SW 1271 (cell line): ENCODE data around the gene MCL1.
"Not testable (repeated sequence)": the region's sequence is repeated elsewhere in the genome, so short reads cannot be mapped to it uniquely, and the experiment has no call there.

ENCODE experiments used
- DNase-seq, 2 experiments: peaks; one replicate each; lab custom pipeline; 2025; lab: John Stamatoyannopoulos, UW

Gene MCL1

DNA sequence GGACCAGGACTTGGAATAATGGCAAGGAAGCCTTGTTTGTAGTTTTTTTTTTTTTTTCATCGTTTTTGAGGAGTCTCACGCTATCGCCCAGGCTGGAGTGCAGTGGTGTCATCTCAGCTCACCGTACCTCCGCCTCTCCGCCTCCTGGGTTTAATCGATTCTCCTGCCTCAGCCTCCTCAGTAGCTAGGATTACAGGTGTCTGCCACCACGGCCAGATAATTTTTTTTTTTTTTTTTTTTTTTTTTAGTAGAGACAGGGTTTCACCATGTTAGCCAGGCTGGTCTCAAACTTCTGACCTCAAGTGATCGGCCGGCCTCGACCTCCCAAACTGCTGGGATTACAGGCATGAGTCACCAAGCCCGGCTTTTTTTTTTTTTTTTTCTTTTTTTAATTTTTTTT, 23.0 kb upstream of the MCL1 start:
- not testable (repeated sequence) for DNase-seq

GRCh38 chr1:150601540-150601939, 22.1 kb upstream of the MCL1 start:
- no peak for DNase-seq

- DNase-seq: not testable (repeated sequence)
These were observed 18.9 kb upstream of the MCL1 start for GRCh38 chr1:150598346-150598745.

- no peak for DNase-seq
These were observed 17.6 kb upstream of the MCL1 start for GRCh38 chr1:150596976-150597375.

- DNase-seq: no peak
These were observed 16.9 kb upstream of the MCL1 start for GRCh38 chr1:150596095-150596892.

- no peak for DNase-seq
These were observed 3.0 kb upstream of the MCL1 start for GRCh38 chr1:150582371-150582770.

DNA sequence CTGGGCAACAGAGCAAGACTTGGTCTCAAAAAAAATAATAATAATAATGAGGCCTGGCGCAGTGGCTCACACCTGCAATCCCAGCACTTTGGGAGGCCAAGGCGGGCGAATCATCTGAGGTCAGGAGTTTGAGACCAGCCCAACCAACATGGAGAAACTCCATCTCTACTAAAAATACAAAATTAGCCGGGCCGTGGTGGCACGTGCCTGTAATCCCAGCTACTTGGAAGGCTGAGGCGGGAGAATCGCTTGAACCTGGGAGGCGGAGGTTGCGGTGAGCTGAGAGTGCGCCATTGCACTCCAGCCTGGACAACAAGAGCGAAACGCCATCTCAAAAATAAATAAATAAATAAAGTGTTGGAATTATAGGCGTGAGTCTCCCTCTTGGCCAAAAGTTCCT, 2.6 kb upstream of the MCL1 start:
- not testable (repeated sequence) for DNase-seq

- not testable (repeated sequence) for DNase-seq
These were observed 2.0 kb upstream of the MCL1 start for GRCh38 chr1:150581437-150581836.

GRCh38 chr1:150580966-150581365, 1.6 kb upstream of the MCL1 start:
- DNase-seq: not testable (repeated sequence)

DNA sequence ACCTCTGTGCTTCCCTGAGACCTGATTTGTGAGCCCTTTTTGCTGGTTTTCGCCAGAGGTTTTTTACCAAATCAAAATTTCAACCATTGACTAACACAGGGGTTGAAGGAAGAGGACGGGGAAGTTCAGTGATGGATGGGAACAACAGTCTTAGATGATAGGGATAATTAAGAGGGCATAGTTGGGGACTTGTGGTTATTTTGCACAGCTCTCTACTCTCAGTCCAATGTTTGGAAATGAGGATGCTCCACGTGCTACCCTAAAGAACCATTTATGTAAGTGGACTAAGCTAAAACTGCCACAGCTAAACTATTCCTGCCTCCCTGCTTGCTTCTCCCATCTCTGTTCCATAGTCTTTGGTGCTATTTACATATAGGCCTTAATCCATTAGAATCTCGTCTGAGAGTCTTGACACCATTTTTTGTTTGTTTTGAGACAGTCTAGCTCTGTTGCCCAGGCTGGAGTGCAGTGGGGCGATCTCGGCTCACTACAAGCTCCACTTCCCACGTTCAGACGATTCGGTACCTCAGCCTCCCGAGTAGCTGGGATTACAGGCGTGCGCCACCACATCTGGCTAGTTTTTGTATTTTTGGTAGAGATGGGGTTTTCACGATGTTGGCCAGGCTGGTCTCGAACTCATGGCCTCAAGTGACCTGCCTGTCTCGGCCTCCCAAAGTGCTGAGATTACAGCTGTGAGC, 684 bp upstream of the MCL1 start:
- DNase-seq: no peak

GRCh38 chr1:150578272-150579109, 919 bp downstream of the MCL1 start:
- DNase-seq: peak; percentile 30 to 72

DNA sequence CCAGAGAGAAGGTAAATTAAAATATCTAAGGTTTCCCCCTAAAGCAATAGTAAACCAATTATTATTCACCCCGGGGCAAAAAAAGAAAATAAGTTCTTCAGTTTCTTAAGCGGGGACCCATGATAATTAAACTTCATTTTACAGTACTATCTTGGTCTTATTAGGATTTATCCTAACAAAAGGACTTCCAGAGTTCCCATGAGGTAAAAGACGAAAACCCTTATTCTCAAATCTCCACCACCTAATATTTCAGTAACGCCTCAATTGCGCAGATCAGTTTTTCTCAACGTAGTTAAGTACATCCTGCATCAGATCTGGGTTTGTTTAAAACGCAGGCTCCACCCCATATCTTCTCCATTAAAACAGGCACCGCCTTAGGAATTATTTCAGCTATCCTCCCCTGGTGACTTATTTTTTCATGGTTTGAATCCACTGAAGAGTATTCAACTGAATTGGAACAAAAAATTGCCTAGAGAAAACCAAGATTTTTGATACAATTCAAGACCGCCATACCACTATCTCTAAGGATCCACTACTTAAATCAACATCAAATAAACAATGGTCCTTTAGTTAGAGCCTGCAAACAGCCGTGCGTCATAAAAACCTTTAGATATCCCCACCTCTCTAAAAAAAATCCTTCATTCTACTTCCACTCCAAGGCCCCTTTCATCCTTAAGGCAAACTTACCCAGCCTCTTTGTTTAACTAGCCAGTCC, 1.7 kb downstream of the MCL1 start:
- DNase-seq: no peak

- no peak for DNase-seq
These were observed 2.4 kb downstream of the MCL1 start for GRCh38 chr1:150576794-150577556.

DNA sequence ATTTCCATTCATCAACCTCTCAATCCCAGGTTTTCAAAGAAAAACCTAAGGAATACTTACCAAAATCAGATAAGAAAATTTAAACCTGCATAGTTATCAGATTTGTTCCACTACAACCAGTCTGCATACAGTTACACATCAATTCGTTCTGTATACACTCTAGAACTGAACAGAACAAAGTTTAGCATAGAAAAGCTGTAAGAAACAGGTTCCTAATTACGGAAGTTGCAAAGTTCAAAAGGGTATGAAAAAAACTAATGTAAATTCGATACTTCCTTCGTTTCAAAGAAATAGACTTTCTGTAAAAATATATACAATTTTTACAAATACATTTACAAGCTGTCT, 3.1 kb downstream of the MCL1 start:
- no peak for DNase-seq

- DNase-seq: no peak
These were observed 3.7 kb downstream of the MCL1 start for GRCh38 chr1:150575518-150576366.

DNA sequence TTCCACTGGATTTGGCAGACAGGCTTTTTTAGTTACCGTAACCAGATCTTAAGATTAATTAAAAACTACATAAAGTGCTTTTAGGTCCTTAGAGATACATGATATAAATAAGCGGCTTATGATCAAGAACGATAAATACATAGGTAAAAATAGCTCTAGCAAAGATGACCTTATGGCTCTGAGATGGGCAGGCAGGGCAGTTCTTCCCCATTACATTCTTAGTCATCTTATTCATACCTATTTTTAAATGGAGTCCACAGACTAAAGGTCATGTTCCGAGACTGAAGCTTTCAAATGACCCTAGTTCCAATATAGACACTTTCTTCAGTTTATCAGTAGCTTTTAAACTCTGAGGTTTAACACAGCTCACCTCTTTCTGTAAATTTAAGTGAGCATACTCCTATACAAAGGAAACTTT, 4.3 kb downstream of the MCL1 start:
- no peak for DNase-seq

- DNase-seq: no peak
These were observed 4.9 kb downstream of the MCL1 start for GRCh38 chr1:150574260-150575071.

GRCh38 chr1:150573648-150574071, 5.8 kb downstream of the MCL1 start:
- DNase-seq: not testable (repeated sequence)

- DNase-seq: no peak
These were observed 6.3 kb downstream of the MCL1 start for GRCh38 chr1:150572918-150573647.
